Measurements from ENCODE around the gene PMEPA1.

GRCh38 chr20:57683287-57683686 is 26.5 kb downstream of the PMEPA1 start:
- TF ChIP-seq USF2 (IDR thresholded peaks at IDR 0.05) (no peak), RNF2 (IDR thresholded peaks at IDR 0.05; ENCODE audit: borderline replicate concordance, low read depth) (no peak), POLR2A (IDR thresholded peaks at IDR 0.05; ENCODE audit: low read length) (no peak), MAFK (IDR thresholded peaks at IDR 0.05; ENCODE audit: partially characterized antibody) (no peak)

Data from A549 (cell line).